Fibroblast of villous mesenchyme (primary cell): ENCODE measurements around the gene KIF2A. TPM values are rescaled to one million over a fixed set of nuclear protein-coding genes. Genes with fewer than 3 reads are reported as not detected.
"Not testable (repeated sequence)": the region's sequence is repeated elsewhere in the genome, so short reads cannot be mapped to it uniquely, and the experiment has no call there.

Experiments
- DNase-seq: peaks from one replicate; pipeline ENCODE4 v3.0.0-alpha.2; 2010; ENCODE audit warnings: low read depth
- H3K4me3 ChIP-seq: 2 replicates; pipeline ENCODE4 v1.5.1; 2011; ENCODE audit warnings: low read depth, mild to moderate bottlenecking, low read length
- CTCF ChIP-seq: IDR thresholded peaks from 2 replicates; pipeline ENCODE4 v1.5.1; 2012; ENCODE audit warnings: low read depth, mild to moderate bottlenecking, low read length; ENCODE audit not compliant: insufficient read depth
- total RNA-seq: library from RNA; depleted of rRNA; stranded (reverse); fragments of >200 nt; gene quantifications from 2 replicates; pipeline ENCODE4 v1.2.3, GENCODE V29; 2012

KIF2A gene
- total RNA-seq, 1 donor, result 69.1 TPM

- no peak for DNase-seq
- H3K4me3 ChIP-seq, result no peak overlapping the region
- TF ChIP-seq CTCF, result no peak
Observed at GRCh38 chr5:62286834-62287233, 19.2 kb upstream of the KIF2A start.

GRCh38 chr5:62287237-62287636 lies 18.8 kb upstream of the KIF2A start:
- no peak for TF ChIP-seq CTCF
- no peak for DNase-seq
- H3K4me3 ChIP-seq, result no peak overlapping the region

- TF ChIP-seq CTCF, result no peak
- H3K4me3 ChIP-seq, result no peak overlapping the region
- no peak for DNase-seq
Observed at GRCh38 chr5:62288118-62288517, 17.9 kb upstream of the KIF2A start.

DNA sequence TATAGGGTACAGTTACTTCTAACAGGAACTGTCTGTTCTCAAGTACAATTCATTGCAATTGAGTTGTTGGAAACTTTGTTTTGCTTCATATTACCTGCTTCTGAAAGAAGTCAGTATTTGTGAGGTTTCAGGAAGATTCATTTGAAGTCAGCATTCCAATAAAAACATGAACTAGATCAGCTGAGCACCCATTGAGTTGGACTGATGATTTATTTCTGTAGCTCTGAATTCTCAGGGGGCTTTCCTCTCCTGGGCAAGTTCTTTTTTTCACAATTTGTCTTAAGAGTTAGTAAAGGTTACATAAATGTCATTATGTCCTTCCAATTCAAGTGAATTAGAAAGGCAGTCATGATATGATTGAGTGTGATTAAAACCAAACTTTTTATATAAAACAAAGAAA lies 16.2 kb upstream of the KIF2A start:
- DNase-seq, result no peak
- no peak for TF ChIP-seq CTCF
- H3K4me3 ChIP-seq, result no peak overlapping the region

DNA sequence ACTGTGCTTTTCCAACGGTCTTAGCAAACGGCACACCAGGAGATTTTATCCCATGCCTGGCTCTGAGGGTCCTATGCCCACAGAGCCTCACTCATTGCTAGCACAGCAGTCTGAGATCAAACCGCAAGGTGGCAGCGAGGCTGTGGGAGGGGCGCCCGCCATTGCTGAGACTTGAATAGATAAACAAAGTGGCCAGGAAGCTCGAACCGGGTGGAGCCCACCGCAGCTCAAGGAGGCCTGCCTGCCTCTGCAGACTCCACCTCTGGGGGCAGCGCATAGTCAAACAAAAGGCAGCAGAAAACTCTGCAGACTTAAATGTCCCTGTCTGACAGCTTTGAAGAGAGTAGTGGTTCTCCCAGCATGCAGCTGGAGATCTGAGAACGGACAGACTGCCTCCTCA lies 14.2 kb upstream of the KIF2A start:
- peak; percentile 10 for TF ChIP-seq CTCF
- DNase-seq, H3K4me3 ChIP-seq: not testable (repeated sequence)

DNA sequence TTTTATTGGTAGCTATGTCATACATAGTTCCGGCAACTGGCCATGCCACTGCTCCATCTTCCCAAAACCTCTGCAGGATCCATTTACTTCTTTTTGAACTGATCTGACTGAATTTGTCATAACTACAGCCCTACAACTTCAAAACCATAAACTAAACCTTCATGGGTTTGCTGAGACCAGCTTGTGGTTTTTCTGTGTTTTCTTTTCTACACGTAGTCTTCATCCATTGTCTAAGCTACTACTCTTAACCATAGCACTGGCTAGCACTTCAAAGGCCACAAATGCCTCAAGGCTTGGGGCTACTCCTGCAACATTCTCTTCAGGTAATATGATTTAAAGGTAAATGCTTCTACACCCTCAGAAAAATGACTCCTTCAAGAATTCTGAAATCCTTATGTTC lies 9.0 kb upstream of the KIF2A start:
- no peak for DNase-seq
- no peak for TF ChIP-seq CTCF
- H3K4me3 ChIP-seq, result no peak overlapping the region

- no peak for DNase-seq
- H3K4me3 ChIP-seq, result no peak overlapping the region
- no peak for TF ChIP-seq CTCF
Observed at GRCh38 chr5:62298118-62298517, 7.9 kb upstream of the KIF2A start.
